Activated T-cell treated with anti-CD3 and anti-CD28 coated beads, Interleukin-2, amount 50 U/mL, for 48 hours (primary cell): Measurements from ENCODE around the gene LRMDA.
"Not testable (repeated sequence)": the region's sequence is repeated elsewhere in the genome, so short reads cannot be mapped to it uniquely, and the experiment has no call there.

ENCODE experiments used
- DNase-seq, 2 experiments: peaks; one replicate each; pipeline ENCODE4 v3.0.0-alpha.2; 2020

The LRMDA gene

DNA sequence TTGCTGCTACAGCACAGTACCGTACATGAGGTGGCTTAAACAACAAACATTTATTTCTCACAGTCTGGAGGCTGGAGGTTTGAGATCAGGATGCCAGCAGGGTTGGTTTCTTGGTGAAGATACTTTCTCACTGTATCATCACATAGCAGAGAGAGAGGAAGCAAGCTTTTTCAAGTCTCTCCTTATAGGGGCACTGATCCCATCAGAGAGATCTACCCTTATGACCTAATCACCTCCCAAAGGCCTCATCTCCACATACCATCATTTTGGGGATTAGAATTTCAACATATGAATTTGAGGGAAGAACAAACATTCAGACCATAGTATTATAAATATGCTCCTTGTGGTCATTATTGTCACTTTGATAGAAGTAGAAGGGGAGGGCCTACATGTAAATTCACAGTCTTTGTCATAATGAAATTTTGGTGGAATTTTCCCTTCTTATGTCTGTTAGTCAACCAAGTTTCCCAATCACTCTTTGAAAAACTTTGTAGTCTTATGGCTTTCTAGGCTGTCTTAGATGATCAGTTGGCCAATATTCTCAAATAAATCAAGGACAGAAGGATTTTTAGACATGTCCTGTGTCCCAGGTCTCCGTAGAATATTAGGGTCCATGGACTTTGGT is 606.2 kb downstream of the LRMDA start:
- DNase-seq = no peak

DNA sequence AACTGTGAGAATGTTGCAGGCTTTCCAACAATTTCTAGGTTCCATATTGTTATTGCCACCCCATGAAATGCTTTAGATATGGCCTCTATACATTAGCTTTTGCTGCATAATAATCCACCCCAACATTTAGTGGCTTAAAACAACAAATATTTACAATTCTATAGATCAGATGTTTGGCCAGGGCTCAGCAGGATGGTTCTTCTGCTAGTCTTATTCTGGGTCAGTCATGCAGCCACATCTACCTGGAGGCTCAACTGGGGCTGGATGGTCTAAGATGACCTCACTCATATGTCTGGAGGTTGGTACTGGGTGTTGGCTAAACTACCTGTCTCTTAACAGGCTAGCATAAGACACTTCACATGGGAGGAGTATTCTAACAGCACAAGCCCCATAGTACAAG is 607.3 kb downstream of the LRMDA start:
- DNase-seq = no peak

DNA sequence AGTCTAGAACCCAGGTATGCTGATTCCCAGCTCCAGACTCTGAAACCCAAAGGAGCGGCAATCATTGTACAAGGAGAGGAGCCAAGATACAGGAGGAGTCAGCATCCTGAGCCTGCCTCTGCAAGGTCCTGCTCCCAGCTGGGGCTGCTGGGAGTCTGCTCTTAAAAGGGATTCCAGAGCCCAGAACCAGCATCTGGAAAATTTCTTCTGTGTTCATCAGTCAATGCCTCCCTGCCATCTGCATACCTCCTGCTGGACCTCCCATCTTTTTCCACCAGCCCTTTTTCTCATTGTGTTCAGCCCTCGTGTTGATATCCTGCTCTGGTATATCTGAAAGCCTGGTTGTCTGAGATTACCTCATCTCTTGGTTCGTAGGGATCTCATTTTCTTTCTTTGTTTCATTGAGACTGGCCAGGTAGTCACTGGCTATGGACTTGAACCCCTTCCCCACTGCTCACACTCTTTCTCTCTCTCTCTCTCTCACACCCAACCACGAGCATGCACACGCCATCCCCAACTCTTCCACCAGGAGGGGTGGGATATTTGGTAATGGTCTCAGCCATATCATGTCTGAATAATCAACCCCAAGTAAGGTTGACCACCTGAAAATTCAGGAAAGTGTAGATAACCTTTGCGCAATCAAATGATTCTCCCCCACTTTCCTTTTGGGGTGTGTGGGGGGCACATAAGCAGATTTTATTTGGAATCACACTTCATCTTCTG is 608.8 kb downstream of the LRMDA start:
- no peak for DNase-seq

DNA sequence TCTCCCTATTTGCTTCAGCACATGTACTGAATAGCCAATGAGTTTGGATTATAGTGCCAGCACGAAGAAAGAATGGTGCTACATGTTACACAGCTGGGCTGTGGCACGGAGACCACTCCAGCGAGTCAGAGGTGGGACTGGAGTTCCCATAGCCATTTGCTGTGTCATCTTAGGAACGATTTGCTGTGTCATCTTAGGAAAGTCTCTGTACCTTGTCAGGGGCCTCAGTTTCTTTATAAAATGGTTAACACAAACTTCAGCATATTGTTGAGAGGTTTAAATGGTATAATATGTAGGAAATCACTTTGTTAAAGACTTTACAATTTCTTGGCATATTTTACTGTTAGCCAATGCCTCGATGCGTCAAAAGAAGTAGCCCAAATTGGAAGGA is 609.4 kb downstream of the LRMDA start:
- DNase-seq = no peak

DNA sequence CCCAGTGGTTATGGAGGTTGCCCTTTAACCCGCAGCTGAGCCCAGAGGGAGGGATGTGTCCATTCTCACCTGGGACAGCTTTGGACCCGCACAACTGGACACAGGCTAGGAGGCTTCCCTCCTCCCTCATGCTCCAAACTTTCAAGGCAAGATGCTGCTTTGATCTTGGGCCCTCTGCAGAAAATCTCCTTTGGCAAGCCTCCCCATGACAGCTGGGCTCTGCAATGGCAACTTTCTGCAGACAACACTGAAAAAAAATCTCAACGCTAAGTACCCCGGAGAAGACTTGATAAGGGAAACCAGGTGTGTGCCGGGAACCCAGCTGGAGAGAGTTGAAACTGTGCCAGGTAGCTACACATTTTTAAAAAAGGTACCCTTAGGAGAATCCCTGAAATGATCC is 610.1 kb downstream of the LRMDA start:
- no peak for DNase-seq

DNA sequence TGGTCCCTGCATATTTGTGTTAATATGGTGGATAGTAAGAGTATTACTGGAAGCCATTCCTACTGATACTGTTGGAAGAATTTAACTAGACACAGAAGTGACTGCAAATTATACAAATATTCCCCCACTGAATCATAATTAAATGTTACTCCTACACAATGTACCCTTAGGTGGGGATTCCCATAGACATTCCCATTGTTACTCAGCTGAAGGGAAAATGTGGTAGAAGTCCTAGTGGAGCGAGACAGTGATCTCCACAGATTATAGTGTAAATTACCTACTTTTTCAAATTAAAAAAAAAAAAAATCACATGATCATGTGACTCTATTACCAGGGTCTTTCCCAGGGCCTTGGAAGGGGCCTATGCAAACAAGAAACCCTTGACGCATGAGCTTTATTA is 611.8 kb downstream of the LRMDA start:
- DNase-seq = no peak

DNA sequence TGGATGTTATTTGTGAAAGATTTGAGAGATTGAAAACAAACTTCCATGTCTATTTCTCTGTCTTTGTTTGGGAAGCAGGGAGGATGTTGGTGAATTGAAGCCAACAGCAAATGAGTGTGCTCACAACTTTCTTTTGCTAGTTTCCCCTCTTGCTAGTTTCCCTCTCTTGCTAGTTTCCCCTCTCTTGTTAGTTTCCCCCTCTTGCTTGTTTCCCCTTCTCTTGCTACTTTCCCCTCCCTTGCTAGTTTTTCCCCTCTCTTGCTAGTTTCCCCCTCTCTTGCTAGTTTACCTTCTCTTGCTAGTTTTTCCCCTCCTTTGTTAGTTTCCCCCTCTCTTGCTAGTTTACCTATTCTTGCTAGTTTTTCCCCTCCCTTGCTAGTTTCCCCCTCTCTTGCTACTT is 613.3 kb downstream of the LRMDA start:
- DNase-seq = no peak

DNA sequence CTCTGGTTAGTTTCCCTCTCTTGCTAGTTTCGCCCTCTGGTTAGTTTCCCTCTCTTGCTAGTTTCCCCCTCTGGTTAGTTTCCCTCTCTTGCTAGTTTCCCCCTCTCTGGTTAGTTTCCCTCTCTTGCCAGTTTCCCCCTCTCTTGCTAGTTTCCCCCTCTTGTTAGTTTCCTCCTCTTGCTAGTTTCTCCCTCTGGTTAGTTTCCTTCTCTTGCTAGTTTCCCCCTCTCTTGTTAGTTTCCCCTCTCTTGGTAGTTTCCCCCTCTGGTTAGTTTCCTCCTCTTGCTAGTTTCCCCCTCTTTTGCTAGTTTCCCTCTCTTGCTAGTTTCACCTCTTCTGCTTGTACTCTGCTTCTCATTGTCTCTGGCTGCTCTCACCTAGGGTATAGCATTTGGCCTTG is 613.8 kb downstream of the LRMDA start:
- no peak for DNase-seq

DNA sequence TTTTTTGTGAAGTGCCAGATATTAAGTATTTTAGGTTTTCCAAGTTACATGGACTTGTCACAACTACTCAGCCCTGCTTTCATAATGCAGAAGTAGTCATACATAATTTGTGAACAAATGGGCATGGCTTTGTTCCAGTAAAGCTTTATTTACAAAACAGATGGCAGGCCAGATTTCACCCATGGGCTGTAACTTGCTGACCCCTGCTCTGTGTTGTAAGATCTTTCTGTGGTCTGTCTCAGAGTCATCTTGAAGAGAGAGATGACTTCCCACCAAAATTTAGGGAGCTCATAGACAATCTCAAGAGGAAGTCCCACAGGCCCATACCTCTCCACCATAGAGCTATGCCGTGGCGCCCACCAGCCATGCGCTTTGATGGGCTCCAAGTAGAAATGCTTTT is 616.1 kb downstream of the LRMDA start:
- DNase-seq = no peak

DNA sequence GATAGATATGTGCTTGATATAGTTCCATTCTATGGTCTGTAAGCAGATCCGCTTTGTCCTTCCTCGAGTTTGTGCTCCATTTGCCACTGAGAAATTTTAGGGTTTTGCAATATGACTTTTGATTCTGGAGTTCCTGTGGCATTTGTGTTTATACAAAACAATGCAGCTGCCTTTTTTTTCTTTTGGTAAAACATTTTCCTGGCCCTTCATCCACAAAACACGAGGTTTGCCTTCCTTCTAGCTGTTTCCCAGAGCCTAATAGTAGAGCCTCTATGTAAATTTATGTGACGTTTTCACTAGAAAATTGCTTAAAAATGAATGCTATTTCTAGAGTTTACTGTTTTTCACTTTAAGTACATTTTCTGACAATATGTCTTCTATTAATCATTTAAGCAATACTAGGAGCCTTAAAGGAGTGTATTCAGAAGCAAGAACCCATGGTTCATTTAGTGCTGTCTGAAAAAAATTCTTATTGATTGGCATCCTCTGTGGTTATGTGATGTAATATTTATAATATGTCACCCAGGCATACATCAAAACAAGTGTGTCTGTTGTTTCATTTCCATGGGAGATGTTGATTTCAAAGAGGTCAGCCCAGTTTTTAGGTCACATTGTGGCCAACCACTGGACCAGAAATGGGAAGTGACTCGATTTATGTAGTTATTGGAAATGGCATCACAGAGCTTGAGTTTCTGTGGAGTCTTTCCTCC is 618.3 kb downstream of the LRMDA start:
- no peak for DNase-seq

DNA sequence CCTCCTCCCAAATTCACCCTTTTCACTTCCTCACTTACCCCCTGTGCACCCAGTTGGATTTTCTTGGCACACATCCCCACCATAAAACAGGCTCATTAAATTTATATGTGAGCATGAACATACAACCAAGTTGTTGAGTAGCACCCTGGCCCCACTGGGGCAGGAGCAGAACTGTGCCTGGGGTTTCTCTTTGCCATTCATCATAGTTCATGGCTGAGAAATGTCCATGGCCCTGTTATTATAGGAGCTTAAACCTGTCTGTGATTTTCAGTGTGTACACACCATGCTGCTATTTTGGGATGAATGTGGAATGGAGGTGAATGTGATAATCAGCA is 618.8 kb downstream of the LRMDA start:
- no peak for DNase-seq

DNA sequence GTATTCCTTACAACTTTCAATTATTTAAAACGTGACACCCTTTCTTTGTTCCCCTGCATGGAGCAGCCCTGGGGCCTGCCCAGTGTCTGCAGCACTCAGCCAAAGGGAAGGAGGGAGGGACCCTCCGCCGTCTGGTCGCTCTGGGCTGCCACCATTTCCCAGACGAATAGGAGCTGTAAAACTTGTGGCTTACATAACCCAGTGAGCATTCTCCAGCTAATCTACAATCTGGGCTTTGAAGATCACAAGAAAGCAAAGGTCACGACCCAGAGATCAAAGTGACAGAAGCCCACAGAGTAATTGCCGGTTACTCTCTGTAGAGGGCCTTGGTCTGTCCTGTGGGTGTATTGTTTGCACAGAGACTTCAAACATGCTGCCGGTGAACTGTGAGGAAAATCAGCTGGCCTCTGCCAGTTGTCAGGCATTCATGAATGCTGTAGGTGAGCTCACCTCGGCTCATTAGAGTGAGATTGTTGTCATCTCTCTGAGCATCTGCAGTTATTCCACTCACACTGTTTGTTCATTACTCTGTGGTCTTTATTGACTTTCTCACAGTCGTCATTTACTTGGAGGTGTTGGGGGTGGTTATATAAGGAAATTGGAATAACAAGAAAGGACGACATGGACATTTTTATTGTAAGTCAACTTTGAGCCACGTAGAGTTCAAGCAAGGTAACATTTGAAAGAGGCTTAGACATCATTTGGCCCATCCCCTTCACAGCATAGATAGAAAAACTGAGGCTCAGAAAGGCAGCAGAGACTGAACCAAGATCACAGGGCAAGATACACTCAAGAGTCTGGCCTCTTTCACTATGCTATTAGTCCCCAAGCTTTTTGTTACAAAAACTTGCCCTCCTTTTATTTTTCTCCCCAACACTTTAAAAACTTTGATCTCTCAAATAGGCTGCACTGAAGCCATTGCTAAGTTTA is 619.8 kb downstream of the LRMDA start:
- DNase-seq = no peak

DNA sequence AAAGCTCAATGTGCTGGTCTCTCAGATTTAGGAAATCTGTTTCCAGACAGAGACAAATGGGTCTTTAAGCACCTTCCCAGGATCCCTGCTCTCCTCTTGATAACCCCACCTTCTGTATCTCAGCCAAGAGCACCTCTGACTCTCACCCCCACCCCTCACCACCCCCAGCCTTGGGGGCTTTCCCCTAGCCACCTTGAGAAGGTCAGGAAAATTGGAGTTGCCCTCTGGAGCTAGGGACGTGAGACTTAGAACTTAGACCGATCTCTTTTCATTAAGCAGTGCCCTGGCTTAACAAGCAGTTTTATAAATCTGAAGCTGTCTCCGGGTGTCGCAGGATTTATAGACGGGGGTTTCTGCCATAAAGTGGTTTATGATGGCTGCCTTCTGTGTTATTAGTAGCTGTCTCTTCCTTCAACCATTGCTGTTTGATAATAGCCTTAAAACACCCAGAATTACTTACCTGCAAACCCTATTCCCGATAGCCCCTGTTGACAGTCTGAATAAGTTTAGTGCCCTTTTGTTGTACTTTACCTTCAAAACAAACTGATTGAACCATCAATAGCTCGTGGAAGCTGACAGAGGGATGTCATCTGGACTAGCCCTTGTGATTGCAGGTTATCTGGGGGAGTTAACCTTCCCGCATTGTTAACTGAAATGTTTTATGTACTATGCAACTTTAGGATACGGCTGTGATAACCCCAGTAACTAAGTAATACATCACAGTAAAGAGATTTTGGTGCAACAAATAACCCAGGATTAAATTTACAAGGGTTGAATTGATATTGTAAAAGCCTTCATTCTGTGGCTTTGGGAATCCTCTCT is 621.5 kb downstream of the LRMDA start:
- DNase-seq = no peak

DNA sequence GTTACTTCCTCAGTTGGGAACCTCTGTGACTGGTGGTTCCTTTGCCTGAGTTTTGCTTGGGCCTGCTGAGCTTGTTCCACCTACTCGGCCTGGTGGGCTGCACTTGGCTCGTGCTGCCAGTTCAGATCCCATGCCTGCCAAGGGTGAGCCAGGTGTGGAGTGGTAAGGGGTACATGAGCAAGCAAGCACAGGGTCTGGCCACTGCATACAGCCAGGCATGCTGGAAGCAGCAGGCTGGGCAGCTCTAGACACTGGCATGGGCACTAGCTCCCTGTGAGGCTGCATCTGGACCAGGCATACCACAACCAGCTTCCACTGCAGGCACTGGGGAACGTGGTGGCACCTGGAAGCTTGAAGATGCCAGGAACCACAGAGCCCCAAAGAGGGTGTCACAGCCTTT is 624.0 kb downstream of the LRMDA start:
- DNase-seq = no peak

DNA sequence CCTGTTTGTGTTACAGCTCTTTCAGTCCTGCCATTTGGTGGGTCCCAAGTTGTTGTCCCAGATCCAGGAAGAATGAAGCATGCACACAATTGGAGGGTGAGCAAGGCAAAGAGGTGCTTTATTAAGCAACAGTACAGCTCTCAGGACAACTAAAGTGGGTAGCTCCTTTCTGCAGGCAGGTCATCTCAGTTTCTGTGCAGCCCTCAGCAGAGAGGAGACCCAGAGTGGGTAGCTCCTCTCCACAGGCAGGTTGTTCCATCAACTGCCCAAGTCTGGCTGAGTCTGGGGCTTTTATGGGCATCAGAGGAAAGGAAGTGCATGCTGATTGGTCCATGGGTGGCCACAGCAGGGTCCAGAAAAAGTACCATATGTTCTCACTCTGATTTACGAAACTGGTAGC is 624.5 kb downstream of the LRMDA start:
- no peak for DNase-seq

DNA sequence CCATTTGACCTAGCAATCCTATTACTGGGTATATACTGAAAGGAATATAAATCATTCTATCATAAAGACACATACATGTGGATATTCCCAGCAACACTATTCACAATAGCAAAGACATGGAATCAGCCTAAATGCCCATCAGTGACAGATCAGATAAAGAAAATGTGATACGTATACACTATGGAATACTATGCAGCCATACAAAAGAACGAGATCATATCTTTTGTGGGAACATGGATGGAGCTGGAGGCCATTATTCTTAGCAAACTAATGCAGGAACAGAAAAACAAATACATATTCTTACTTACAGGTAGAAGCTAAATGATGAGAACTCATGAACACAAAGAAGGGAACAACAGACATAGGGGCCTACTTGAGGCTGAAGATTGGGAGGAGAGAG is 629.6 kb downstream of the LRMDA start:
- not testable (repeated sequence) for DNase-seq

DNA sequence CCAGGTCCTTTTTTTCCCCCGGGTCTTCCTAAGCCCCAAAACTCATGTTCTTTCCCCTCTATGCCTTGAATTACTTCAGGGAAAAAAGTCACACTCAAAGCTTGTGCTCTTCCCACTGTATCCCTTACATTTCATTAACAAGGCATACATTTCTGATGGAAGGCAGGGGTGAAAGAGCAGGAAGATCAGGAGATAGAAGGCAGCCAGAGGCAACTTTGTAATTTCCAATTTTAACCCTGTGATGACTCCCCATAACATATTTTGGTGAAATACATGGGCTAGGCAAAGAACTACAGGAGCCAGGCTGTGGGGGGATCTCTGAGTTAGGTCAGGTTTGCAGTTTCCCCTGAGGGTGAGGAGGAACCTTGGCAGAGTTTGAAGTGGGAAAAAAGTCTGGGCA is 635.0 kb downstream of the LRMDA start:
- DNase-seq = no peak

DNA sequence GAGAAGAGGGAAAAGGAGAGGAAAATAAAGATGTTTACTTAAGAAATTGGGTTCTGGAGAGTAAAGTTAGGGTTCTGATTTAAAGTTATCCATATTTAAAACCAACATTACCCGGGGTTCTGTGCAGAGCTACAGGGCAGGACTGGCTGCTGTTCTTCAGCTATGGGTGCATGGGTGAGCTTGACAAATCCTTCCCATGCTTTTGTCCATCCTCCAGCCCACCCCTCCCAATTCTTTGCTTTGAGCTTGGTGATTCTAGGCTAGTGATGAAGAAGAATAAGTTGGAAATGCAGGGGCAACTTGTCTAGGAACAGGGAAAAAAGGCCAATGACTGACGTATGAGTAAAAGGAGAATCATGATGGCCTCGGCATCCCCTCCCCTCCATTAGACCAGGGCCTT is 636.0 kb downstream of the LRMDA start:
- no peak for DNase-seq

DNA sequence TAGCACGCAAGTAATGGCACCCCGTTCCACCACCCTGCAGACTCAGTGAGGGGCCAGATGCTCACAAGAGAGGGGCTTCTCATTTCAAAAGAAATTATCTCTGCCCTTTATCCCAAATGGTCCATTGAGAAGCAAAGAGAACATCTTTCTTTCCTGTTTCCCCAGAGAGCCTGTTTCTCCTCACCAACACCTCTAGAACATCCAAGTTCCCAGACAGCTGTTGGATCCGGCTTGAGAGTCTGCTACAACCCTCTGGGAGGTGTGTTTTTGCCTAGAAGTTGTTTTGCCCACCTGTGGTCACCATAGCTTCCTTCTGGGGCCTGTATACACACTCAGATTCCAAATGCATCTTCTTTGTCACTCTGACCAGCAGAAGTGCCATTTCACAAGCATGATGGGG is 637.4 kb downstream of the LRMDA start:
- DNase-seq = no peak

DNA sequence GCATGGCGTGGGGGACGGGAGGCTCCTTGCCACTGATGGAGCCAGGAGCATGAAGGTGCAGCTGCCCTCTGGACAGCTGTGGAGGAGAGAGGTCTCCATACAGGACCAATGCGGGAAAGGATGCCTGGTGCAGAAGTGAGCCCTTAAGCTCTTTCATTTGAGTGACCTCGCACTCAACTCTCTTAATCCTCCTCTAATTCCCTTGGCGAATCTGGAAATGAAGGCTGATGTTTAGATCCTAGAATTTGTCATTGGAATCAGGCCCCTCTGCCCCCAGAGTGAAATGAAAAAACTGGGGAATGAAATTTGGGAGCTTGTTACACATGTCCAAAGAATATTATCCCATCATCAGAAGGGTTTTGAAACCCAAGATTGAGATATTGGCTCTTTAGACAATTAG is 639.5 kb downstream of the LRMDA start:
- no peak for DNase-seq

DNA sequence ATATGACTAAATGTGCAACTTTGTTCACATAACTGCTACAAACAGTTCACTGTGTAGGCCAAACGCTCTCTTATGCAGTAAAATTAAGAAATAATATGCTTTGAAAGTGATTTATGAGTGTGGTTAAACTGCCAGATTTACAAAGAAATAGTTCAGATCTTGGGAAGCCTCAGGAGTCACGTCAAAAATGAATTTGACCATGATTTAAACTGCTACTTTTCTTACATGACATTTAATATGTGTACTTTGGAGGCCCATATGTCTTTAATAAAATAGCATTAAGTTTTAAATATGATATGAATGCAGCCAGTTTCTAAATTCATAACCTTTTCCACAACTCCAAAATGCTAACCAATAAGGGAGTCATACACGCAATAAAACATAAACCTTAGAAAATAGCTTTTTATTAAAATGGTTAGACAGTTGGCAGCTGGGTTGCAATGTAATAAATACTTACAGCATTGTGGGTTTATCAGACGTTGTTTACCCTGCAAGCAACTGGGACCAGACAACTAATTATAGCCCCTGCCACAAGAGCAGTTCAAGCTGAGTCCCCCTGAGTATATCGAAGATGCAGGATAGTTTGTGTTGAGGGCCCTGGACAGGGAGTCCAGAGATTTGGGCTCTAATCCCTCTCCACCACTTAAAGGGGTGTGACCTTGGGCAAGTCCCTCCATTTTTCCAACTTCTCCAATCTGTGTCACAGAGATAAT is 640.4 kb downstream of the LRMDA start:
- DNase-seq = no peak

DNA sequence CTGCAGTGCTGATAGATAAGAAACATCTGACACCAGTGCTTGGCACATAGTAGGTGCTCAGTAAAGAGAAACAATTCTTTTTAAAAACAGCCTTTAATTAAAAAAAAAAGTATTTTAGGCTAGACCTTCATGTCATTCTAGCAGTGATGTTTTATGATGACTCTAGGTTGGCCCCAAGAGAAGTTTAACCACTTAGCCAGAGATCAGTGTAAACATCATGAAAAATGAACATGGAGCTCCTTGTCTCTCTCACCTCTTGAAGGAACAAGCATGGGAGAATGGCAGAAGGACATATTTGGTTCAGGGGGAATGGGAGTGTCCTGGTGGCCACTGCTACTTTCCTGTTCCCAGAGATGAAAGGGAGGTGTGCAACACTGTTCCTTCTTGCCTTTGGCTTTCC is 641.0 kb downstream of the LRMDA start:
- DNase-seq = no peak
